HG02943 (cell line): Measurements from ENCODE around the gene FAM117A.
A peak's percentile ranks its signal among the peaks of the same experiment; 100 is the strongest.
"Not testable (repeated sequence)": the region's sequence is repeated elsewhere in the genome, so short reads cannot be mapped to it uniquely, and the experiment has no call there.

ENCODE experiments used
- ATAC-seq: cut with Tn5 transposase; IDR thresholded peaks from one replicate; pipeline ENCODE4 v1.9.1; 2021; ENCODE audit warnings: mild to moderate bottlenecking, low read depth, moderate library complexity; ENCODE audit not compliant: unreplicated experiment

The FAM117A gene

DNA sequence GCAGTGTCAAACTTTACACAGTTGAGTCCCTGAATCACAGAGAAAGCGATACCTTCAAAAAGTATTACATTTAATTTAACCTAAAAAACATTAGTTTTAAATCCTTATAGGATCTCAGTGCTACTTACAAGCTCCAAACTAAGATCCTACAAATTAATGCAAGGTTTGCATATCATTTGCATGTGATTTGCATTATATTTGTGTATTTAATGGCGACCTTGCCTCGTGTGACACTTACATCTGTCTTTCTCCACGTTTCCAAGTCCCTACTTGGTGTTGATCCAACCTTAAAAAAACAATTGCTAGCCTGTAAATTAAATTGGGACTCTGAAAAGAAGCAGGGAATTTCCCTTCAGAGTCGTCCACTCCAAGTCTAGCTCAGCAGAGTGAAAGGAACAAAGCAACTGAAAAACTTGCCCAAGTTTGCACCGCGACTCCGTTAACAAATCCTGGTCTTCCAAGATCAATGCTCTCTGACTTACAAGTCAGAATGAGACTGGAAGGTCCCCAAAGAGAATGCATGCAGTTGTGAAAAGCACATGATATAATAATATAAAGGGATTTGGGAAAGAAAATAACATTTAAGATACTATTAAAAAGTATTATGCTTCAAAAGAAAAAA lies 739 bp upstream of the FAM117A start:
- no peak for ATAC-seq

DNA sequence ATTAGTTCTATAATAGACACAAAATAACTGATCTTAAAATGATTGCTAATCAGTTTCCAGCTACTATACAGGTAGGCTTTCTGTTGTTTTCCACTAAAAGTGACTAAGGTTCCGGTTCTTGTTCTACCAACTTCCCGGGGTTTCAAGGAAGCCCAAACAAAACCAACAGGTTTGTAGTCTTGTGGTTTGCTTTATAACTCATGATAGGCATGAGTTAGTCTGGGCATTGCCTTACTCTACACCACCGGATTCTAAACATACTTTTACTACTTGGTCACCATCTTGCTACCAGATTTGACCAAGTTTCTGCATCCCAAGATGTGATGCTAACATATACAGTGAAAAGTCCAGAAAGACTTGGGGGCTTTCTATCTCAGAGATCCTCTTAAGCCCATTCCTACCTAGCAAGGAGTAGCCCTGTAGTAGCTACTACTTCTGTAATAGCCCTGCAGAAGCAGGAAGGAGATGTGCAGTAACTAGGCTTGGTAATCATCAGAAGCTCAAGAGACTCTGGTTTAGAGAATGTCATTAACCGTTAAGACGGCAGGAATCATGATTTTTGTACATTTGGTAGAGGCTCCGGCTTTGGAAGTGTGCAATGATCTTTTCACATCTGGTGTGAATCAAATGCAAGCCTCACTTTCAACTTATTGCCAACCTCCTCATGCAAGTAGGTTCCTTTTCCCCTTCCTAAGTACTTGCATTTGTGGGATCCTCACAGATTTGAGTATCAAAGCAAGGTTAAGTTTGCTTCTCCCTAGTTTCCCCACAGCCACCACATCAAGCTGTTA lies 1.6 kb downstream of the FAM117A start:
- ATAC-seq = no peak

GRCh38 chr17:49760932-49761558 lies 2.9 kb downstream of the FAM117A start:
- ATAC-seq = no peak

DNA sequence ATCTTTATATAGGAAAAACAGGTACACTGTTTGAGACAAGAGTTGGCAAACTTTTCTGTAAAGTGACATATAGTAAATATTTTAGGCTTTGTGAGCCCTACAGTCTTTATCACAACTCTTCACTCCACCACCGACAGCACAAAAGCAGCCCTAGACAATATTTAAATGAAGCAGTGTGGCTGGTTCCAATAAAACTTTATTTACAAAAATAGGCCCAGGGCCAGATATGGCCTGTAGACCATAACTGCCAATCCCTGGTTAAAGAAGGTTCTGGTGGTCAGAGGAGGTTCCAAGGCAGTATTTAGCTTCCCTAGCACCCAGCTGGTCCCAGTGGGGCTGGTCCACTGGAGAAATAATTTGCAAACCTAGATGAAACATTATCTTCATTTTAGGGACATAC lies 3.6 kb downstream of the FAM117A start:
- no peak for ATAC-seq

- ATAC-seq = no peak
These were observed 4.7 kb downstream of the FAM117A start for GRCh38 chr17:49759203-49759602.

- ATAC-seq = not testable (repeated sequence)
These were observed 5.4 kb downstream of the FAM117A start for GRCh38 chr17:49758464-49759010.

- no peak for ATAC-seq
These were observed 6.7 kb downstream of the FAM117A start for GRCh38 chr17:49757151-49757777.

GRCh38 chr17:49756323-49757150 lies 7.4 kb downstream of the FAM117A start:
- no peak for ATAC-seq

- ATAC-seq = no peak
These were observed 8.2 kb downstream of the FAM117A start for GRCh38 chr17:49755663-49756283.

GRCh38 chr17:49753959-49754391 lies 10.0 kb downstream of the FAM117A start:
- ATAC-seq = no peak

- ATAC-seq = no peak
These were observed 11.4 kb downstream of the FAM117A start for GRCh38 chr17:49752508-49752907.

DNA sequence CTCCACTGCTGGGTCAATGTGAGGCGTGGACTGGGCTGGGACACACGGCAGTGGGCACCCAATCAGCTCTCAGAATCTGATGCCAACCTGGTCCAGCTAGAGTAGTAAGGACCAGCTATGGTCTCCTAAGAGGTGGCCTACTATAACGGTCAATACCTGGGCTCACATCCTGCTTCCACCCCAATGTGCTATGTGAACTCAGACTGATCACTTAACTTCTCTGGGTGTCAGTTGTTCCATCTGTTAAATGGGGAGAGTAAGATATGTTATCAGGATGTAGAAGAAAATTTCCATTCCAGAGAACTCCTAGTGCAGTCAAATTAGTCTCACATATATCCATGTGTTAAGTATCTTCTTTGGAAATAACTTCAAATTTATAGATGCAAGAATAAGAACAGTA lies 14.2 kb downstream of the FAM117A start:
- ATAC-seq = no peak

GRCh38 chr17:49748791-49749190 lies 15.1 kb downstream of the FAM117A start:
- ATAC-seq = peak; percentile 67

- ATAC-seq = no peak
These were observed 15.7 kb downstream of the FAM117A start for GRCh38 chr17:49748223-49748622.

DNA sequence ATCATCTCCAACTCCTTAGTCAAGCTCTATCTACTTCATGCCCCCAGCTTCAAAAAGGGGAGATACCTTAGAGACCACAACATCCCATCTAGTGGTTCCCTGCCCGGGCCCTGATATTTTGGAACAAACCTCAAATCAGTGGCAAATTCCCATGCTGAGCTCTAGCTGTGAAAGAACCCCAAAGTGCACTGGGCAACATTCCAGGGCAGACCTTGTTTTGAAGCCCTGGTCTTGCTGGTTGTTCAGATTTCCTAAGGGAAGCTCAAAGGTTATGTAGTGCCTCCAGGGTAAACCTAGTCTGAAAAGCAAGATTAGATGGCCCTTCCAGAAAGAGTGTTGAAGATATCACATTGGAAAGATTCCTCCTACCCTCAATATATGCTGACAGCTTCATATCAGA lies 16.3 kb downstream of the FAM117A start:
- ATAC-seq = no peak

DNA sequence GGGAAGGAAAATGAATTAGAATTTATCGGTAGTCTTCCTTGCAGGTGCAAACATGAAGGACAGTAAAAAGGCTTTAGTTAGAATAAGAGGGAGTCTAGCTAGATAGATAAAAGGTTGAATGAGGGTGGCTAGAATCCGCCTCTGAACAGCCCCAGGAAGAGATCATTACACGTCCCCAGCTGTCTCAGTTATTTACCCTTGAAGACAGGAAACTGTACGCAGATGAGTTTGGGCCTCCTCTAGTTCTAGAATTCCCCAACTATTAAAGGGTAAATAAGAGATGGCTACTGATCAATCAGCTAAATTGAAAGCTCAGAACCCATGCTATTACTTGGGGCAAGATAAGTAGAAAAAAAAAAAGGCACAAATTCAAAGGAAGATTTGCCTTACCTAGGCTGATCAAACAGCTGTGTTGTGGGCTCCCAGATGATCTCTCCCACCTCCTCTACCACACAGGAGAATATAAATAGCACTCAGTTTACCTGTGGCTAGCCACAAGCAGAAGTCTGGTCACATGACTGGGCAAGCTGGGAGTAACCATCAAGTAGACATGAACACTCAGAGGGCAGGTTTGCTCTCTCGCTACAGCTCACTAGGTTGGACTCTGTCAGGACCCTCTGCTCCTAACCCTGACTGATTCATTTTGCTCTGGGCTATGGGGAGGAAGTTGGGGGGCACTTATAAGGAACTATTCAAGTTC lies 17.0 kb downstream of the FAM117A start:
- peak; percentile 50 for ATAC-seq

- no peak for ATAC-seq
These were observed 18.5 kb downstream of the FAM117A start for GRCh38 chr17:49745175-49746139.

DNA sequence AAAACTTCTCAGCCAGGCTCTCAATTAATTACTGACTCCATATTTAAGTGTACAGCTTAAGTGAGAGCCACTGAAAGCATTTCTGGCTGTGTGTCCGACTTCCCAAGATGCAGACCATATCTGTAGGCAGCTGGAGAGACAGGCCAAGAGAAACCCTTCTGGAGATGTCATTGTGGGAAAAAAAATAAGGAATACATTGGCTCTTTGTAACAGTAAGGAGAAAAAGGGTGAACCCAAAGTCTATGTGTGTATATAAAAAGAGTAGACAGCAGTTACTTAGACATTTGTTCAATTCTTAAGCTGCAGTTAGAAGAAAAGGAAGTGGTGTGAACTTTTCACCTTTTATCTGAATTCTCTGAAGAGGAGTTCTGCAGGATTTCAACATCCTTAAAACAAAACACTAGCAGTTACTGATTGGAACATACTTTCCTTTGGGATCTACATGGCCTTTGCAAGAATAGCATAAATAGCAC lies 21.7 kb downstream of the FAM117A start:
- no peak for ATAC-seq
